IPS DF 4.7 (cell line): Measurements from ENCODE around the gene SRGAP2C.
A peak's percentile ranks its signal among the peaks of the same experiment; 100 is the strongest.
"Not testable (repeated sequence)": the region's sequence is repeated elsewhere in the genome, so short reads cannot be mapped to it uniquely, and the experiment has no call there.

Source experiments
- DNase-seq: peaks from one replicate; pipeline ENCODE4 v3.0.0-alpha.2; 2013; ENCODE audit warnings: low spot score; ENCODE audit errors: extremely low read depth

SRGAP2C gene

DNA sequence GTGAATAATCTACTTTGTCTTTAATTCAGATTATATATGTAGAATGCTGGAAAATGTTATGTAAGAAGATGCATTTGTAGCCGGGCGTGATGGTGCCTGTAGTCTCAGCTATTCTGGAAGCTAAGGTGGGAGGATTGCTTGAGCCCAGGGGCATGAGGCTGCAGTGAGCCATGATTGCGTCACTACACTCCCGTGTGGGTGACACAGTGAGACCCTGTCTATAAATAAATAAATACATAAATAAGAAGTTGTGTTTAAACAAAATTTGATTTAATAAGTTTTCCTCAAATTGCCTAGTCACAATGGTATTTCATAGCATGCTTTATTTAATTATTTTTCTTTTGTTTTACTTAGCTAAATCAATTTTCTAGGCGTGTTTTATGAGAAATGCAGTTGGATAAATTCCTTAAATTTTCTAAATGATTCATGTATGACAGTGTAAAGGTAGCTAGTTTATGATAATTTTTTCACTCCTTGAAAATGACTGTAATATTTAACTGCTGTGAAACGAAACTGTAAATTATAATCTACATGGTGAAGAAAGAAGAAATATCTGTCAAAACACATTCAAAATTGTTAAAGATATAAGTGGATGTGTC, 232.6 kb downstream of the SRGAP2C start:
- DNase-seq = no peak

- DNase-seq = peak; percentile 11
These were observed 233.7 kb downstream of the SRGAP2C start for GRCh38 chr1:121418369-121419049.

GRCh38 chr1:121419050-121419615, 234.4 kb downstream of the SRGAP2C start:
- not testable (repeated sequence) for DNase-seq

- DNase-seq = not testable (repeated sequence)
These were observed 236.7 kb downstream of the SRGAP2C start for GRCh38 chr1:121421490-121421889.

DNA sequence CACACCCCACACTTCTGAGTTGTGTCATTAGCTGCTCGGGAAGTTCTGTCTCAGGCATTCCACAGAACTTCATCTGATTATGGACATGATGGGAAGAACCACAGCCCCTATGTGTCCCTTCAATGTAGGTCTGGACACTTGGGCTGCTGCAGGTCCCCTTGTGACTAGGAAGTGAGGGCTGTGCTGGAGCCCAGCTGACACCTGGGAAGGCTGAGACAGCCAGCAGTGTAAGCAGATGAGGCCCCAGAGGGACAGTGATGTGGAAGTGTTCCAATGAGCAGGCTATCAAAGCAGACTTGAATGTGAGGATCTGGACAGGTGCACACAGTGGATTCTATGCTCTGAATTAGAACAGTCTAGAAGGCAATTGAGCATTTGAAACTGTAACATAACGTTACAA, 239.2 kb downstream of the SRGAP2C start:
- DNase-seq = not testable (repeated sequence)

DNA sequence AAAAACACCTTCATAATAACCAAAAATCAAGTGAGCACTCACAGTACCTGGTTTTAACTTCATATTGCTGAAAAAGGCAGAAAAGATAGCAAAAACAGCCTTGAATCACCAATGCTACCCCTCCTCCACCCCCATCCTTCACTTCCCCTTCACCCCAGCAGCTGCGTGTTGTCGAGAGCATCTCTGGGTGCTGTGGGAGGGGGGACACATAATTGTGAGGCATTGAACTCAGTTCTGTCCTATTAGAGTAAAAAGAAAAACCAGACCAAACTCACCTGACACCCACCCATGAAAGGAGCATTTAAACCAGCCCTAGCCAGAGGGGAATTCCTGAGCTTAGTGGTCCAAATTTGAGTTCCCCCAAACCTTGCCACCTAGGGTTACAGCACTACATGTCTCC, 248.7 kb downstream of the SRGAP2C start:
- not testable (repeated sequence) for DNase-seq

DNA sequence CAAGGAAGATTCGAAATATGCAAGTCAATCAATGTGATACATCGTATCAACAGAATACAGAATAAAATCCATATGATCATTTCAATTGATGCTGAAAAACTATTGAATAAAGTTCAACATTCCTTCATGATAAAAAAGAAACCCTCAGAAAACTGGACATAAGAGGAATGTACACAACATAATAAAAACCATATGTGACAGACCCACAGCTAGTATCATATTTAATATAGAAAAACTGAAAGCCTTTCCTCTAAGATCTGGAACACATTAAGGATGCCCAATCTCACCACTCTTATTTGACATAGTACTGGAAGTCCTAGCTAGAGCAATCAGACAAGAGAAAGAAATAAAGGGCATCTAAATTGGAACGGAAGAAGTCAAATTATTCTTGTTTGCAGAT, 254.1 kb downstream of the SRGAP2C start:
- DNase-seq = not testable (repeated sequence)

DNA sequence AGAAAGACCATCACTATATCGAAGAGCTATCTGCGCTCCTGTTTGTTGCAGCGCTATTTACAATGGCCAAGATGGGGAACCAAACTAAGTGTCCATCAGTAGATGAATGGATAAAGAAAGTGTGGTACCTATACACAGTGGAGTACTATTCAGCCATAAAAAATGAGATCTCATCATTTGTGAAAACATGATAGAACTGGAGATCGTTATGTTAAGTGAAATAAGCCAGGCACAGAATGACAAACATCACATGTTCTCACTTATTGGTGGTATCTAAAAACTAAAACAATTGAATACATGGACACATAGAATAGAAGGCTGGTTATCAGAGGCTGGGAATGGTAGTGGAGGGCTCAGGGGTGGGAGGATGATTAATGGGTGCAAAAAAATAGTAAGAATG, 256.2 kb downstream of the SRGAP2C start:
- DNase-seq = no peak
